Natural killer cell treated with Interleukin-12 subunit alpha and Interleukin-12 subunit beta and Interleukin-15 and Interleukin-18, amount 100 ng/mL, for 72 hours (primary cell): ENCODE measurements around the gene LRRC45. TPM values are rescaled to one million over a fixed set of nuclear protein-coding genes. Genes with fewer than 3 reads are reported as not detected.

Source experiments
- ATAC-seq, 2 donors: fragments of 150-1000 bp; cut with Tn5 transposase in 1 of 2; sonication (Bioruptor Pico), chemical (Tn5 transposase) in 1 of 2; 2 replicates each; pipeline ENCODE4 v1.10.0; 2021
- DNase-seq: peaks from one replicate; pipeline ENCODE4 v3.0.0; 2022; ENCODE audit warnings: low spot score
- H3K27ac Mint-ChIP-seq, 2 donors: 1 replicate in 1 of 2; 2 replicates in 1 of 2; pipeline ENCODE4 v1.8.0; 2022; ENCODE audit warnings: mixed read lengths in 2 of 2, mild to moderate bottlenecking in 1 of 2, moderate library complexity in 1 of 2
- H3K27me3 Mint-ChIP-seq, 2 donors: 1 replicate in 1 of 2; 2 replicates in 1 of 2; pipeline ENCODE4 v1.8.0; 2022; ENCODE audit warnings: mixed read lengths in 2 of 2
- H3K36me3 Mint-ChIP-seq: one replicate; pipeline ENCODE4 v1.8.0; 2022; ENCODE audit warnings: mixed read lengths
- H3K4me1 Mint-ChIP-seq, 2 donors: 1 replicate in 1 of 2; 2 replicates in 1 of 2; pipeline ENCODE4 v1.8.0; 2022; ENCODE audit warnings: low read depth in 2 of 2, mixed read lengths in 2 of 2, mild to moderate bottlenecking in 1 of 2
- H3K4me3 Mint-ChIP-seq: one replicate; pipeline ENCODE4 v1.8.0; 2022; ENCODE audit warnings: mixed read lengths
- H3K9me3 Mint-ChIP-seq: 2 replicates; pipeline ENCODE4 v1.8.0; 2022; ENCODE audit warnings: mixed read lengths
- total RNA-seq, 2 donors: library from RNA; stranded (reverse); gene quantifications; one replicate each; pipeline ENCODE4 v1.2.3, GENCODE V29; 2022

The LRRC45 gene
- total RNA-seq, 2 donors from 2014 or later: 16.1 to 42.3 TPM

DNA sequence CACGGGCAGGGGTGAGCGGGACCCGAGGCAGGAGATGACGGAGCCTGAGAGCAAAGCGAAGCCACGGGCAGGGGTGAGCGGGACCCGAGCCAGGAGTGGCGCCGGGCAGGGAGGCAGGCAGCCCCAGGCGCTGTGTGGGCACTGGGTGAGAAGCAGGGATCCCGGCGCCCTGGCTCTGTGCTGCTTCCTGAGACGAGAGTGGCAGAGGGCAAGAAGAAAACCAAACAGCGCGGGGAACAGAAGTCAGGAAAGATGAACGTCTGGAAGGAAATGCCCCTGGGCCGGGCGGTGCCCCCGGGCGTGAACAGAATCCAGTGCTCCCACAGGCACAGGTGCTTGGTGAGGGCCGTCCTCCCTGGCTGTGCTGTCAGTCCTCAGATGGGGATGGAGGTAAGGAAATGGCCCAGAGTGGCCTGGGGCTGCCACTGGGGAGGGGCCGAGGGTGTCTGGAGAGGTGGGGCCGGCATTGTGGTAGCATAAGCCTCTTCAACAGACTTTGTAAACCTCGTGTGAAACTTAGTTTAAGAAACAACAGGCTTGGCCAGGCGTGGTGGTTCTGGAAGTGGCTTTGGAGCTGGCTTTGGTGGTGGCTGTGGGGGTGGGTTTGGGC, 35.8 kb upstream of the LRRC45 start:
- Mint-ChIP-seq H3K27ac (no peak overlapping the region), H3K4me1 (peaks cover 0 to 13% of the 10 kb centered on the region in 2 donors), H3K27me3 (no peaks in the 10 kb centered on the region), H3K4me3 (no peak overlapping the region), H3K9me3 (no peaks in the 10 kb centered on the region), H3K36me3 (peaks cover 4% of the 10 kb centered on the region)
- DNase-seq: no peak
- no peak for ATAC-seq

GRCh38 chr17:81990836-81991683, 32.0 kb upstream of the LRRC45 start:
- no peaks in the 10 kb centered on the region for H3K36me3 Mint-ChIP-seq
- H3K27me3 Mint-ChIP-seq: no peaks in the 10 kb centered on the region
- H3K27ac Mint-ChIP-seq: no peak overlapping the region
- DNase-seq: no peak
- H3K4me1 Mint-ChIP-seq: peaks cover 0 to 9% of the 10 kb centered on the region in 2 donors
- no peak overlapping the region for H3K4me3 Mint-ChIP-seq
- no peaks in the 10 kb centered on the region for H3K9me3 Mint-ChIP-seq
- no peak for ATAC-seq

- H3K27me3 Mint-ChIP-seq: no peaks in the 10 kb centered on the region
- H3K4me1 Mint-ChIP-seq: peaks cover 0 to 6% of the 10 kb centered on the region in 2 donors
- ATAC-seq (no peak), DNase-seq (no peak)
- H3K9me3 Mint-ChIP-seq: no peaks in the 10 kb centered on the region
- H3K36me3 Mint-ChIP-seq: no peaks in the 10 kb centered on the region
- no peak overlapping the region for H3K4me3 Mint-ChIP-seq
- H3K27ac Mint-ChIP-seq: no peak overlapping the region
Observed at GRCh38 chr17:81991684-81992305, 31.3 kb upstream of the LRRC45 start.

- Mint-ChIP-seq H3K4me3 (no peak overlapping the region), H3K36me3 (no peaks in the 10 kb centered on the region), H3K9me3 (no peaks in the 10 kb centered on the region), H3K27ac (no peak overlapping the region), H3K27me3 (no peaks in the 10 kb centered on the region), H3K4me1 (peaks cover 0 to 4% of the 10 kb centered on the region in 2 donors)
- DNase-seq (no peak), ATAC-seq (no peak)
Observed at GRCh38 chr17:81992306-81993102, 30.6 kb upstream of the LRRC45 start.

DNA sequence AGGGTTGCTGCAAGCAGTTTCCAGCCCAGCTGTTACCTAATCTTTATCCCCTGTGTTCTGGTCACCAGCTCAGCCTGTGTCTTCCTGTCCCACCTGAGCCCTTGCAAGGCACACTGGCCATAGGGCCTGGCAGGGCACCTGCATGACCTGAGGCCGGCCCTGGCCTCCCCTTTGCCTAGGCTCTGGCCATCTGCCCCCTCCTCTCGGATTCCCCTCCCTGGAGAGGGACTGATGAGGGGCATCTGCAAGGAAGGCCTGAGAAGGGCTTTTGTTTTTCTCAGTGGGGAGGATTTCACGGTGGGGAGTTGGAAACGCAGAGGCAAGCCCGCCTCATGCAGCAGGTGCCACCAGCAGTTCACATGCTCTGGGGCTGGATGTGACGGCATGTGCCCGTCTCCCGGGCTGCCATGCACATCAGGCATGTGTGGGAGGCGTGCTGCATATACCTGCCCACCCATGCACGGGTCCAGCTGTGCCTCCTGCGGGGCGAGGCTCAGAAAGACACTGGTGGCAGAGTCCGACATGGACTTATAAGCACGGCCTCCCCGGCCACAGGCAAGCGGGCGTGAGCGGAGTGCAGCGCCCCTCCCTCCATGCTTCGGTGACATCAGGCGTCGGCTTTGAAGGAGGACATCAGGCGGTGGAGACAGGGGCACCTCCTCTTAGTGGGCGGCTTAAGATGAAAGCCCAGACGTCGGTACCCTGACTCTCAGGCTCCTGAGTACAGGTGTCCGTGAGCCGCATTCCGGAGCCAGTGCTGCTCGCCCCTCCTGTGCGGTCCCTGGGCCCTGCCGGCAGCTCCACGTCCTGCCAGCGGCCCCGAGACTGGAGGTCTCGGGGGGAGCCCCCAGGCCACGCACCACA, 29.1 kb upstream of the LRRC45 start:
- Mint-ChIP-seq H3K4me1 (peaks cover 0 to 4% of the 10 kb centered on the region in 2 donors), H3K4me3 (no peak overlapping the region), H3K36me3 (no peaks in the 10 kb centered on the region), H3K27ac (no peak overlapping the region), H3K9me3 (no peaks in the 10 kb centered on the region), H3K27me3 (no peaks in the 10 kb centered on the region)
- no peak for DNase-seq
- ATAC-seq: no peak

- H3K4me1 Mint-ChIP-seq: peaks cover 0 to 4% of the 10 kb centered on the region in 2 donors
- DNase-seq (no peak), ATAC-seq (no peak)
- no peaks in the 10 kb centered on the region for H3K9me3 Mint-ChIP-seq
- H3K27me3 Mint-ChIP-seq: no peaks in the 10 kb centered on the region
- no peak overlapping the region for H3K27ac Mint-ChIP-seq
- H3K4me3 Mint-ChIP-seq: no peak overlapping the region
- no peaks in the 10 kb centered on the region for H3K36me3 Mint-ChIP-seq
Observed at GRCh38 chr17:81994593-81995462, 28.3 kb upstream of the LRRC45 start.

DNA sequence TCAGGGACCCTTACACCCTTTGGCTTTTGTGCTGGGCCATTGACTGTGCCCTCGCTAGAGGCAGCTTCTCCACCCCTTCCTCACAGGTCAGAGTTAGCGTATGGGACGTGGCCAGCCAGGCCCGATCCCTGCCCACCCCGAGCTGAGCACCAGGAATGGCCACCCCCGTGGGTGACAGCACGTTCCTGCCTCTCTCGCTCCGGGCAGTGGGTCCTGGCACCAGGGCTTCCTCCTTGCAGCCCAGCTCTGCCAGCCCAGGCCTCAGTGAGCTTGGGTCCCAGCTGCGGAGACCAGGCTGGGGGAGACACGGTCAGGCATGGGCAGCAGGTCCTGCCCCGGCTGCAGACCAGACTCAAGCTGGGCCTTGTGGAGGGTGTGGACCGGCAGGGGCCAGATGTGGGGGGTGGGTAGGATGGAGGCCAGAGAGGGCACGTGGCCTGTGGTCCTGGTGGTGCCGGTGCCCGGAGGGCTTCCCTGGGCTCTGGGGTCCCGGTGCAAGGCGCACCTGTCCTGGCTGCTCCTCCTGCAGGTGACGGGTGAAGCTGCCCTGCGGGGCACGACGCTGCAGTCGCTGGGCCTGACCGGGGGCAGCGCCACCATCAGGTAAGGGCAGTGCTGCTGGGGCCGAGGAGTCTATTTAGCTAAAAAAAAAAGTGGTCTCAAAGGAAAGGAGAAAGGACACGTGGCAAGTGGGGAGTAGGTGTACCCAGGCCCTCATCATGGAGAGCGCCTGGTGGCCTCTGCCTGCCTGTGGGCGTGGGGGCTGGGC, 27.5 kb upstream of the LRRC45 start:
- Mint-ChIP-seq H3K27me3 (no peaks in the 10 kb centered on the region), H3K9me3 (no peaks in the 10 kb centered on the region), H3K36me3 (no peaks in the 10 kb centered on the region), H3K4me1 (peaks cover 0 to 2% of the 10 kb centered on the region in 2 donors), H3K4me3 (no peak overlapping the region), H3K27ac (no peak overlapping the region)
- ATAC-seq: no peak
- no peak for DNase-seq

GRCh38 chr17:81996232-81996756, 26.8 kb upstream of the LRRC45 start:
- Mint-ChIP-seq H3K4me3 (no peak overlapping the region), H3K9me3 (no peaks in the 10 kb centered on the region), H3K4me1 (no peaks in the 10 kb centered on the region), H3K27ac (no peak overlapping the region), H3K36me3 (no peaks in the 10 kb centered on the region), H3K27me3 (no peaks in the 10 kb centered on the region)
- DNase-seq: no peak
- ATAC-seq: no peak

GRCh38 chr17:81996757-81997441, 26.2 kb upstream of the LRRC45 start:
- ATAC-seq (no peak), DNase-seq (no peak)
- Mint-ChIP-seq H3K27me3 (no peaks in the 10 kb centered on the region), H3K4me3 (no peak overlapping the region), H3K4me1 (no peaks in the 10 kb centered on the region), H3K36me3 (no peaks in the 10 kb centered on the region), H3K9me3 (no peaks in the 10 kb centered on the region), H3K27ac (no peak overlapping the region)

DNA sequence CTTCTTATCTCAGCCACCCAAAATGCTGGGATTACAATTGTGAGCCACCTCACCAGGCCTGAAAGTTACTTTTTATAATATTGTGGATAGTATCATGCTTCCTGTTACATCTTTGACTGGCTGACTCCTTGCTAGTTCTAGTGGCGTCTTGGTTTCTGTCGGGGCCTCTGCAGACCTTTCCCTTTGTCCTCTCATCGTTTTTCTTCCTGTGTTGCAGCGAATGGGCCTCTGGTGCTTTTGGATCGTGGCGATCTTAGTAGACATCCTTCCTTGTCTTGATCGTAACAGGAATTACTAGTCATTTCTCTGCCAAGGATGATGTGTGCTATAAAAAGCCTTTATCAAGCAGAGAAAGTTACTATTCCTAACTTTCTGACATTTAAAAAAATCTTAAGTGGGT, 24.9 kb upstream of the LRRC45 start:
- Mint-ChIP-seq H3K4me3 (no peak overlapping the region), H3K4me1 (no peaks in the 10 kb centered on the region)

GRCh38 chr17:81998691-81999438, 24.2 kb upstream of the LRRC45 start:
- Mint-ChIP-seq H3K4me1 (no peaks in the 10 kb centered on the region), H3K9me3 (no peaks in the 10 kb centered on the region), H3K4me3 (no peak overlapping the region), H3K27ac (no peak overlapping the region), H3K36me3 (no peaks in the 10 kb centered on the region), H3K27me3 (no peaks in the 10 kb centered on the region)
- no peak for DNase-seq
- no peak for ATAC-seq

More for the DNA sequence above, 24.9 kb upstream of the LRRC45 start:
- no peaks in the 10 kb centered on the region for H3K9me3 Mint-ChIP-seq
- ATAC-seq (no peak), DNase-seq (no peak)
- H3K27me3 Mint-ChIP-seq: no peaks in the 10 kb centered on the region
- no peaks in the 10 kb centered on the region for H3K36me3 Mint-ChIP-seq
- no peak overlapping the region for H3K27ac Mint-ChIP-seq
